ENCODE results near the gene UXT.

GRCh38 chrX:47690175-47690574 lies 31.2 kb upstream of the UXT start:
- TF ChIP-seq CTCF (IDR thresholded peaks at IDR 0.05): no peak
- TF ChIP-seq POLR2A (IDR thresholded peaks at IDR 0.05): no peak
